PC-3 (cell line): ENCODE results near the gene NCAPH2. TPM values are rescaled to one million over a fixed set of nuclear protein-coding genes. Genes with fewer than 3 reads are reported as not detected.
A peak's percentile ranks its signal among the peaks of the same experiment; 100 is the strongest.

ENCODE experiments used
- ATAC-seq: fragments of 200-7000 bp; cut with Tn5 transposase; 2 replicates; pipeline ENCODE4 v1.9.1; 2020; ENCODE audit warnings: mild to moderate bottlenecking, moderate library complexity
- BruUV-seq: library from RNA; stranded (reverse); fragments of 400-500 nt; replicated peaks from 2 replicates; lab custom pipeline; 2021; lab: Mats Ljungman, UMichigan
- CTCF ChIA-PET: fragments of 300-600 bp; sonication (Branson Sonifier 250); formaldehyde crosslinking; loops from one replicate; lab custom pipeline; 2022; ENCODE audit warnings: antibody characterized with exemption; lab: Charles Lee
- POLR2A ChIA-PET: fragments of 300-600 bp; sonication (Branson Sonifier 250); formaldehyde crosslinking; loops from one replicate; lab custom pipeline; 2022; ENCODE audit warnings: antibody characterized with exemption; ENCODE audit not compliant: unreplicated experiment; lab: Charles Lee
- DNase-seq: peaks from one replicate; pipeline ENCODE4 v3.0.0-alpha.2; 2015
- H2AFZ ChIP-seq: fragments of 300-600 bp; sonication (generic); 2 replicates; pipeline ENCODE4 v1.6.0; 2016; ENCODE audit warnings: antibody characterized with exemption, low read length
- H3F3A ChIP-seq: fragments of 300-600 bp; sonication (generic); one replicate; pipeline ENCODE4 v1.6.0; 2017; ENCODE audit warnings: antibody characterized with exemption, low read length, control low read depth, mild to moderate bottlenecking; ENCODE audit not compliant: unreplicated experiment
- H3K27ac ChIP-seq: fragments of 300-600 bp; sonication (generic); 2 replicates; pipeline ENCODE4 v1.5.1; 2016; ENCODE audit warnings: mild to moderate bottlenecking, low read length
- H3K27me3 ChIP-seq: fragments of 300-600 bp; sonication (generic); 2 replicates; pipeline ENCODE4 v1.6.1; 2016; ENCODE audit warnings: low read length, mixed read lengths
- H3K36me3 ChIP-seq: fragments of 300-600 bp; sonication (generic); 2 replicates; pipeline ENCODE4 v1.6.1; 2016; ENCODE audit warnings: low read depth, mixed run types, low read length, mixed read lengths
- H3K4me1 ChIP-seq: fragments of 300-600 bp; sonication (generic); 2 replicates; pipeline ENCODE4 v1.5.1; 2016; ENCODE audit warnings: low read length; ENCODE audit not compliant: insufficient read depth
- H3K4me2 ChIP-seq: fragments of 300-600 bp; sonication (generic); 2 replicates; pipeline ENCODE4 v1.6.0; 2016; ENCODE audit warnings: low read length
- H3K4me3 ChIP-seq: fragments of 300-600 bp; sonication (generic); 2 replicates; pipeline ENCODE4 v1.5.1; 2016; ENCODE audit warnings: mild to moderate bottlenecking, low read length, mixed read lengths
- H3K79me2 ChIP-seq: fragments of 300-600 bp; sonication (generic); 2 replicates; pipeline ENCODE4 v1.6.1; 2017; ENCODE audit warnings: low read length, mixed read lengths
- H3K9ac ChIP-seq: fragments of 300-600 bp; sonication (generic); 2 replicates; pipeline ENCODE4 v1.6.0; 2016; ENCODE audit warnings: mild to moderate bottlenecking, low read length
- H3K9me2 ChIP-seq: fragments of 300-600 bp; sonication (generic); replicated peaks from 2 replicates; pipeline ENCODE4 v1.6.1; 2016; ENCODE audit warnings: mixed run types, low read length, mixed read lengths
- H3K9me3 ChIP-seq: fragments of 300-600 bp; sonication (generic); 2 replicates; pipeline ENCODE4 v1.6.1; 2016; ENCODE audit warnings: low read length, mixed read lengths
- H4K20me1 ChIP-seq: fragments of 300-600 bp; sonication (generic); 2 replicates; pipeline ENCODE4 v1.6.1; 2016; ENCODE audit warnings: low read length, mixed read lengths
- EZH2 ChIP-seq: fragments of 300-600 bp; sonication (generic); IDR thresholded peaks from one replicate; pipeline ENCODE4 v1.6.1; 2017; ENCODE audit warnings: antibody characterized with exemption, mild to moderate bottlenecking, low read length; ENCODE audit not compliant: unreplicated experiment
- EZH2phosphoT487 ChIP-seq: fragments of 300-600 bp; sonication (generic); IDR thresholded peaks from 2 replicates; pipeline ENCODE4 v1.6.1; 2018; ENCODE audit warnings: mild to moderate bottlenecking, antibody characterized with exemption, low read length, borderline replicate concordance
- intact Hi-C: fragments of 100-400 bp; cut with micrococcal nuclease; formaldehyde crosslinking; loops from 2 replicates; pipeline ENCODE4 v1.9.0; 2023
- total RNA-seq: library from RNA; depleted of rRNA; stranded (reverse); fragments of >200 nt; gene quantifications from 2 replicates; pipeline ENCODE4 v1.2.3, GENCODE V29; 2014
- TF ChIP-seq, protein P1 (sequence below): fragments of 300-600 bp; sonication (generic); conservative IDR thresholded peaks from 2 replicates; pipeline ENCODE4 v1.5.1; 2017; ENCODE audit warnings: antibody characterized with exemption, low read depth, mild to moderate bottlenecking, low read length

Gene NCAPH2
- total RNA-seq, 1 experiment from 2014 or later: 75.4 TPM

GRCh38 chr22:50526108-50526833, 18.2 kb downstream of the NCAPH2 start:
- peaks cover 18% of the 10 kb centered on the region; the same call in 1 of the 2 replicates for H3K4me1 ChIP-seq
- CTCF ChIA-PET: interaction anchor here (0.5 to 2.7 kb wide), 3 partner anchors 18 to 95 kb away, joined by 3 to 16 read pairs (median 15); partner anchors contain the start of genes LMF2 and NCAPH2

GRCh38 chr22:50526834-50527801, 19.1 kb downstream of the NCAPH2 start:
- DNase-seq (peak; percentile 37), ATAC-seq (peak; percentile 9)
- H3K27ac ChIP-seq: peak overlapping the region; percentile 78
- no peaks in the 10 kb centered on the region for H3K27me3 ChIP-seq
- H3K4me1 ChIP-seq: peaks cover 19% of the 10 kb centered on the region; the same call in 1 of the 2 replicates
- H3F3A ChIP-seq: no peaks in the 10 kb centered on the region
- peak overlapping the region; percentile 81 for H3K4me3 ChIP-seq
- peak overlapping the region; percentile 94 for H3K9ac ChIP-seq
- peak overlapping the region; percentile 98 for H3K4me2 ChIP-seq
- no peaks in the 10 kb centered on the region; the same call in 1 of the 2 replicates for H4K20me1 ChIP-seq
- no TSS peak for BruUV-seq
- ChIA-PET POLR2A (no interaction called here), CTCF (interaction anchor here (0.6 kb wide), 2 partner anchors 9 to 290 kb away, joined by 6 to 12 read pairs; no protein-coding TSS in a partner anchor)
- H3K9me2 ChIP-seq: no peaks in the 10 kb centered on the region
- no peaks in the 10 kb centered on the region for H3K9me3 ChIP-seq
- H3K36me3 ChIP-seq: no peaks in the 10 kb centered on the region
- TF ChIP-seq, protein P1, sequence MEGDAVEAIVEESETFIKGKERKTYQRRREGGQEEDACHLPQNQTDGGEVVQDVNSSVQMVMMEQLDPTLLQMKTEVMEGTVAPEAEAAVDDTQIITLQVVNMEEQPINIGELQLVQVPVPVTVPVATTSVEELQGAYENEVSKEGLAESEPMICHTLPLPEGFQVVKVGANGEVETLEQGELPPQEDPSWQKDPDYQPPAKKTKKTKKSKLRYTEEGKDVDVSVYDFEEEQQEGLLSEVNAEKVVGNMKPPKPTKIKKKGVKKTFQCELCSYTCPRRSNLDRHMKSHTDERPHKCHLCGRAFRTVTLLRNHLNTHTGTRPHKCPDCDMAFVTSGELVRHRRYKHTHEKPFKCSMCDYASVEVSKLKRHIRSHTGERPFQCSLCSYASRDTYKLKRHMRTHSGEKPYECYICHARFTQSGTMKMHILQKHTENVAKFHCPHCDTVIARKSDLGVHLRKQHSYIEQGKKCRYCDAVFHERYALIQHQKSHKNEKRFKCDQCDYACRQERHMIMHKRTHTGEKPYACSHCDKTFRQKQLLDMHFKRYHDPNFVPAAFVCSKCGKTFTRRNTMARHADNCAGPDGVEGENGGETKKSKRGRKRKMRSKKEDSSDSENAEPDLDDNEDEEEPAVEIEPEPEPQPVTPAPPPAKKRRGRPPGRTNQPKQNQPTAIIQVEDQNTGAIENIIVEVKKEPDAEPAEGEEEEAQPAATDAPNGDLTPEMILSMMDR: no peak
- TF ChIP-seq EZH2phosphoT487 (no peak), EZH2 (no peak)
- H3K79me2 ChIP-seq: peaks cover 25% of the 10 kb centered on the region
- intact Hi-C loops: loop anchor here (5.0 kb wide), 2 partner anchors 35 to 95 kb away; partner anchors contain the start of gene SYCE3
- peak overlapping the region; percentile 75 for H2AFZ ChIP-seq

More at GRCh38 chr22:50526108-50526833, 18.2 kb downstream of the NCAPH2 start:
- POLR2A ChIA-PET: interaction anchor here (0.7 to 1.7 kb wide), 3 partner anchors 18 to 40 kb away, joined by 3 to 8 read pairs (median 4); partner anchors contain the start of genes LMF2 and NCAPH2
- Histone ChIP-seq H2AFZ (peak overlapping the region; percentile 75), H3K27ac (peak overlapping the region; percentile 78), H3K4me2 (peak overlapping the region; percentile 98), H3K27me3 (no peaks in the 10 kb centered on the region), H3K9me3 (no peaks in the 10 kb centered on the region), H3K79me2 (peaks cover 25% of the 10 kb centered on the region), H3K4me3 (peak overlapping the region; percentile 81), H3K36me3 (no peaks in the 10 kb centered on the region), H3K9ac (peak overlapping the region; percentile 94), H3F3A (no peaks in the 10 kb centered on the region), H4K20me1 (no peaks in the 10 kb centered on the region; the same call in 1 of the 2 replicates), H3K9me2 (no peaks in the 10 kb centered on the region)
- DNase-seq (peak; percentile 54), ATAC-seq (peak; percentile 23)
- no peak for TF ChIP-seq EZH2phosphoT487
- TF ChIP-seq, protein P1: peak; percentile 52
- no peak for TF ChIP-seq EZH2
- intact Hi-C loops: loop anchor here (5.0 kb wide), 2 partner anchors 36 to 96 kb away; partner anchors contain the start of gene SYCE3
- BruUV-seq: no TSS peak
